Neuronal stem cell (in vitro differentiated cells): Measurements from ENCODE around the gene WDR45.

Source experiments
- DNase-seq: peaks from one replicate; pipeline ENCODE4 v3.0.0-alpha.2; 2013; ENCODE audit warnings: low spot score
- H2AFZ ChIP-seq: one replicate; pipeline ENCODE4 v1.6.1; 2013; ENCODE audit warnings: mild to moderate bottlenecking, low read length, inconsistent platforms
- H2AK5ac ChIP-seq: 2 replicates; pipeline ENCODE4 v1.6.1; 2013; ENCODE audit warnings: low read depth, mild to moderate bottlenecking, inconsistent platforms, low read length, moderate library complexity, mixed read lengths
- H2BK120ac ChIP-seq: 2 replicates; pipeline ENCODE4 v1.6.1; 2013; ENCODE audit warnings: low read depth, mild to moderate bottlenecking, inconsistent platforms, low read length, moderate library complexity, mixed read lengths
- H2BK12ac ChIP-seq: one replicate; pipeline ENCODE4 v1.6.1; 2013; ENCODE audit warnings: low read length, inconsistent platforms
- H2BK15ac ChIP-seq: 2 replicates; pipeline ENCODE4 v1.6.1; 2013; ENCODE audit warnings: mild to moderate bottlenecking, low read length, inconsistent platforms, mixed read lengths
- H2BK5ac ChIP-seq: one replicate; pipeline ENCODE4 v1.6.1; 2013; ENCODE audit warnings: inconsistent platforms, mild to moderate bottlenecking, low read length, moderate library complexity
- H3K14ac ChIP-seq: one replicate; pipeline ENCODE4 v1.6.1; 2013; ENCODE audit warnings: low read length, inconsistent platforms
- H3K18ac ChIP-seq: 2 replicates; pipeline ENCODE4 v1.6.1; 2013; ENCODE audit warnings: low read length, inconsistent platforms
- H3K23ac ChIP-seq: 2 replicates; pipeline ENCODE4 v1.6.1; 2013; ENCODE audit warnings: low read depth, mild to moderate bottlenecking, mixed read lengths, low read length, inconsistent platforms; ENCODE audit not compliant: poor library complexity
- H3K27ac ChIP-seq: replicated peaks from 3 replicates; pipeline ENCODE4 v1.5.1; 2013; ENCODE audit warnings: low read length, inconsistent platforms
- H3K27me3 ChIP-seq, 3 experiments: 2 replicates each; pipeline ENCODE4 v1.6.1; 2013; ENCODE audit warnings: low read length in 3 of 3, mild to moderate bottlenecking in 2 of 3, inconsistent platforms in 1 of 3, low read depth in 1 of 3, mixed read lengths in 1 of 3, moderate library complexity in 1 of 3; ENCODE audit not compliant: control insufficient read depth in 3 of 3, insufficient read depth in 3 of 3
- H3K36me3 ChIP-seq, 2 donors: replicated peaks in 1 of 2; 2 replicates each; pipeline ENCODE4 v1.6.1; 2013; ENCODE audit warnings: low read length in 2 of 2; ENCODE audit not compliant: control insufficient read depth in 2 of 2, insufficient read depth in 2 of 2
- H3K4ac ChIP-seq: 2 replicates; pipeline ENCODE4 v1.6.1; 2013; ENCODE audit warnings: inconsistent platforms, mild to moderate bottlenecking, low read length, moderate library complexity
- H3K4me1 ChIP-seq, 2 donors: 1 replicate in 1 of 2; 2 replicates in 1 of 2; pipeline ENCODE4 v1.6.1; 2013; ENCODE audit warnings: low read length in 2 of 2, low read depth in 1 of 2; ENCODE audit not compliant: control insufficient read depth in 2 of 2, insufficient read depth in 1 of 2
- H3K4me2 ChIP-seq: one replicate; pipeline ENCODE4 v1.6.1; 2013; ENCODE audit warnings: mild to moderate bottlenecking, low read length, inconsistent platforms; ENCODE audit not compliant: insufficient read depth, poor library complexity, severe bottlenecking
- H3K4me3 ChIP-seq, 2 donors: 2 replicates each; pipeline ENCODE4 v1.5.1; 2013; ENCODE audit warnings: low read length in 2 of 2, mild to moderate bottlenecking in 2 of 2, inconsistent platforms in 1 of 2, moderate library complexity in 1 of 2
- H3K79me1 ChIP-seq: one replicate; pipeline ENCODE4 v1.6.1; 2013; ENCODE audit warnings: low read depth, mild to moderate bottlenecking, inconsistent platforms, low read length, moderate library complexity
- H3K9ac ChIP-seq: one replicate; pipeline ENCODE4 v1.6.1; 2013; ENCODE audit warnings: mild to moderate bottlenecking, low read depth, low read length, inconsistent platforms; ENCODE audit not compliant: poor library complexity
- H3K9me3 ChIP-seq, 2 donors: replicated peaks in 1 of 2; 2 replicates each; pipeline versions ENCODE3 to v1.6.1; 2013; ENCODE audit warnings: low read length in 2 of 2, mild to moderate bottlenecking in 2 of 2, inconsistent platforms in 1 of 2, low read depth in 1 of 2, mixed read lengths in 1 of 2, moderate library complexity in 1 of 2; ENCODE audit not compliant: control insufficient read depth in 2 of 2, insufficient read depth in 1 of 2
- H4K8ac ChIP-seq: one replicate; pipeline ENCODE4 v1.6.1; 2013; ENCODE audit warnings: low read depth, mild to moderate bottlenecking, inconsistent platforms, low read length, moderate library complexity
- H4K91ac ChIP-seq: one replicate; pipeline ENCODE4 v1.6.1; 2013; ENCODE audit warnings: low read length, low read depth, mild to moderate bottlenecking, inconsistent platforms; ENCODE audit not compliant: poor library complexity
- WGBS, 2 donors: extraction: QIAGEN DNeasy Blood & Tissue Kit; methylation state at CpG; one replicate each; pipeline ENCODE4 v1.1.7; 2013; ENCODE audit warnings: missing lambda C conversion rate in 2 of 2, mixed read lengths in 1 of 2; ENCODE audit not compliant: insufficient read length in 2 of 2, insufficient replicate concordance in 1 of 2; ENCODE audit errors: extremely low coverage in 2 of 2; 5-methylcytosine and 5-hydroxymethylcytosine counted together

WDR45 gene

DNA sequence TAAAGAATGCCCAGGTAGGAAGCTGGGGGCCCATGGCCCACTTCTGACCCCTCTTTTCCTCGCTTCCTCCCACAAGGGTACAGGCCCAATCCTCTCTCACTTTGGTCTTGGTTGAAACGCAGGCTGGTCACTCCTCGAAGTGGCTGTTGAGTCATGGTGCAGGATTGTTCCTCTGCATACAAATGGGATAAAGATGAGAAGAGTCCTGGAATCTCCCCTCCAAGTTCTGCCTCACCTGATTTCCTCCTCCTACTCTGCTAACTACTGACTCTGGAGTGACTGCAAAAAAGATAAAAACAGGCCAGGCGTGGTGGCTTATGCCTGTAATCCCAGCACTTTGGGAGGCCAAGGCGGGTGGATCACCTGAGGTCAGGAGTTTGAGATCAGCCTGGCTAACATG, 1.7 kb downstream of the WDR45 start:
- H3K27me3 ChIP-seq: no peaks in the 10 kb centered on the region
- peaks cover 0 to 19% of the 10 kb centered on the region in 2 donors for H3K36me3 ChIP-seq
- H2BK120ac ChIP-seq: no peak overlapping the region
- H3K4me3 ChIP-seq: no peak overlapping the region
- no peak for DNase-seq
- H3K14ac ChIP-seq: no peak overlapping the region
- WGBS, 2 donors: no CpG with 5 or more reads among the region's 5 CpGs
- H2BK15ac ChIP-seq: no peak overlapping the region
- no peak overlapping the region for H3K23ac ChIP-seq
- H3K4me2 ChIP-seq: no peak overlapping the region
- no peak overlapping the region for H2AFZ ChIP-seq
- no peak overlapping the region for H2BK5ac ChIP-seq
- no peak overlapping the region for H3K18ac ChIP-seq
- H3K79me1 ChIP-seq: no peaks in the 10 kb centered on the region
- H3K4ac ChIP-seq: no peak overlapping the region
- H4K8ac ChIP-seq: no peak overlapping the region
- H3K9me3 ChIP-seq: no peaks in the 10 kb centered on the region
- H2AK5ac ChIP-seq: no peak overlapping the region
- no peak overlapping the region for H3K27ac ChIP-seq
- H3K9ac ChIP-seq: no peak overlapping the region
- peaks cover 0 to 3% of the 10 kb centered on the region in 2 donors for H3K4me1 ChIP-seq
- H2BK12ac ChIP-seq: no peak overlapping the region
- H4K91ac ChIP-seq: no peak overlapping the region

DNA sequence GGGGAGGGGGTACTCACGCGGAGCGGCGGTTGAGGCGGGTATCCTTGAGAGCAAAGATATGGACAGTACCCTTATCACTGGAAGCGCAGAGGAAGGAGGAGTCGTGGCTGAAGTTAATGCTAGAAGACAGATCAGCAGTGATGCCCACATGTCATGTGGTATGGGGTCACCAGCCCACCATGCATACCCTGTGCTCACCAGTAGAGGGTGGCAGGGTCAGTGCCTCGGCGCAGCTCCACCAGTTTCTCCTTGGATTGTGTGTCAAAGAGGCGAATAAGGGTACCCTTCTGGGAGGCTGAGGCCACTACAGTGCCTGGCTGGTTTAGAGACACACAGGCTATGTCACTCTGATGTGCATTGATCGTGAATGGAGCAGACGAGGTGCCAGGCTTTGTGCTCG, 4.3 kb downstream of the WDR45 start:
- Histone ChIP-seq H4K91ac (no peak overlapping the region), H3K4me2 (no peak overlapping the region), H3K27ac (no peak overlapping the region), H3K9ac (no peak overlapping the region), H3K23ac (no peak overlapping the region), H2BK5ac (no peak overlapping the region), H3K36me3 (peaks cover 0 to 31% of the 10 kb centered on the region in 2 donors), H3K4me1 (peaks cover 0 to 4% of the 10 kb centered on the region in 2 donors), H3K9me3 (no peaks in the 10 kb centered on the region), H2BK15ac (no peak overlapping the region), H3K14ac (no peak overlapping the region), H3K4ac (no peak overlapping the region), H4K8ac (no peak overlapping the region), H2BK12ac (no peak overlapping the region), H3K4me3 (no peak overlapping the region), H3K27me3 (no peaks in the 10 kb centered on the region), H3K18ac (no peak overlapping the region), H2AFZ (no peak overlapping the region), H2AK5ac (no peak overlapping the region), H2BK120ac (no peak overlapping the region), H3K79me1 (peaks cover 3% of the 10 kb centered on the region)
- no peak for DNase-seq
- WGBS, 2 donors: no CpG with 5 or more reads among the region's 13 CpGs

DNA sequence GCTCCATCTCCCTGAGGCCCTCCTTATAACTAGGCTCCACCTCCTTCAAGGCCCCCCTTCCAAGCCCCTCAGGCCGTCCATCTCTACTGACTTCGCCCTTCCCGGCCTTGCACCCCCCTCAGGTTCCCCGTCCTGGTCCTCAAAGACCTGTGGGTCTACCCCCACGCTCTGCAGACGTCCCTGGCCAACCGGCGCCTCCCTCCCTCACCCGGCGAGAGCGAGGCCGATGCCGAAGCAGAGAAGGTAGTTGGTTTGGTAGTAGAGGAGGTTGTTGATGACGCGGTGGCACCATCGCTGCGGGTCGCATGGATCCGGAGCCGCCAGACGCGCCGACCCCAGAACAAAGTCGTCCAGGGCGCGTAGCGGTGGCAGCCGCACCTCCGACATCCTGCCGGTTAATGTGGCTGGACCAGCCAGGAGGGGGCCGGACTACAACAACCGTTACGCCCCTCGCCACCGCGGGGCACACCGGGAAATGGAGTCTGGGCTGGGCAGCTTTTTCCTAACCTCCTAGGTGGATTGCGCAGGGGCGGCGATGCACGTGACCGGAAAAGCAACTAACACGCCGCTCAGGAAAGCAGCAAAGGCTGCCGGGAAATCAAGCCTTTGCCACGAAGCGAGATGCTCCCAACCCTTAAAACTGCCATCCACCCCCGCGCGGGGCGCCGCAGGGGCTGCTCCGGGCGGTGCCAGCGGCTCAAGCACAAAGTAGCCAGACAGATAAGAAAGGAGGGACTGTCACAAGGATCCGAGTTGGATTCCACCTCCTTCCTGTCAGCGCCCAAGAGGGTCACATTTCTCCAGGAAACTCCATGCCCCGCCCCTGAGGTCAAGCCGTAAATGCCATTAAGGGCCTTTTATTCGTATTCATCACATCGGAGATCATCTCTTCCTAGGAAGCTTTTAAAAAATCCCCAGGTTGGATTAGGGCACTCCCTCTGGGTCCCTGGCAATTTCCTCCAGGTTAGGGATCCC, 5.8 kb downstream of the WDR45 start, which contains the start of gene PRAF2:
TSS of gene PRAF2 (minus strand) at position 402 of the 975 bp plus-strand sequence. CDS start at position 387, 15 bp downstream.
- peak; percentile 74 for DNase-seq
- Histone ChIP-seq H3K18ac (peak within 1 kb of the TSS; percentile 31), H4K8ac (no peak within 1 kb of the TSS), H3K23ac (peak within 1 kb of the TSS; percentile 43), H2BK120ac (no peak within 1 kb of the TSS), H3K4me3 (peak within 1 kb of the TSS; percentile 88 to 95), H3K4ac (no peak within 1 kb of the TSS), H3K4me1 (peaks cover 0 to 2% of the 10 kb centered on the region in 2 donors), H3K79me1 (peaks cover 3% of the 10 kb centered on the region), H3K27ac (no peak within 1 kb of the TSS), H3K9me3 (no peaks in the 10 kb centered on the region), H3K4me2 (peak within 1 kb of the TSS; percentile 62), H2BK12ac (no peak within 1 kb of the TSS), H2BK15ac (no peak within 1 kb of the TSS), H3K27me3 (no peaks in the 10 kb centered on the region), H3K9ac (peak within 1 kb of the TSS; percentile 94), H2AK5ac (peak within 1 kb of the TSS; percentile 35), H2BK5ac (no peak within 1 kb of the TSS), H3K14ac (no peak within 1 kb of the TSS), H2AFZ (peak within 1 kb of the TSS; percentile 89), H4K91ac (no peak within 1 kb of the TSS), H3K36me3 (peaks cover 0 to 31% of the 10 kb centered on the region in 2 donors)
- no CpG with 5 or more reads among the region's 61 CpGs for WGBS, 2 donors

DNA sequence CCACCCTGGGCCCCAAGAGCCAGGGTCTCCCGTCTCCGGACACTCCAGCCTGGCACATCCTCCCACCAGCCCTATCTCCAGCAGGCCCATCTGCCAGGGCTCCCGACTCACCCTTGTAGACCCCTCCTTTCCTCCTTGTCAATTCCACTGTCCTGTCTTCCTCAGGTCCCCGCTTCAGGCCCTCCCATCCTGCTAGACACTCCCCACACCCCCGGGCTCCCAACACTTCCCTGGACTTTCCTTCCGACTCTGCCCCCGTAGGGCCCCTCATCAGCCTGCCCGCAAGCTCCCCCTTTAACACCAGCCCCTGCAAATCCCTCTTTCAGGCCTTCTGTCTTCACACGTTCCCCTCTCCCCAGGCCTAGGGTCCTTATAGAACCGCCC, 7.0 kb downstream of the WDR45 start:
- Histone ChIP-seq H3K36me3 (peaks cover 0 to 31% of the 10 kb centered on the region in 2 donors), H3K23ac (no peak overlapping the region), H3K4ac (no peak overlapping the region), H2BK15ac (no peak overlapping the region), H3K27ac (no peak overlapping the region), H2BK120ac (no peak overlapping the region), H3K4me3 (peak overlapping the region; percentile 88 to 95), H2BK5ac (no peak overlapping the region), H3K4me1 (peaks cover 0 to 2% of the 10 kb centered on the region in 2 donors), H2AFZ (no peak overlapping the region), H2AK5ac (peak overlapping the region; percentile 35), H3K27me3 (no peaks in the 10 kb centered on the region), H3K4me2 (peak overlapping the region; percentile 62), H2BK12ac (no peak overlapping the region), H4K91ac (no peak overlapping the region), H3K14ac (no peak overlapping the region), H3K9ac (peak overlapping the region; percentile 60), H3K79me1 (peaks cover 3% of the 10 kb centered on the region), H3K18ac (no peak overlapping the region), H4K8ac (no peak overlapping the region), H3K9me3 (no peaks in the 10 kb centered on the region)
- no peak for DNase-seq
- WGBS, 2 donors: no CpG with 5 or more reads among the region's 10 CpGs
